ENCODE results near the gene ENOX1. TPM values are rescaled to one million over a fixed set of nuclear protein-coding genes. Genes with fewer than 3 reads are reported as not detected.

The ENOX1 gene
- total RNA-seq, 1 donor from 2014 or later: 1.7 TPM

DNA sequence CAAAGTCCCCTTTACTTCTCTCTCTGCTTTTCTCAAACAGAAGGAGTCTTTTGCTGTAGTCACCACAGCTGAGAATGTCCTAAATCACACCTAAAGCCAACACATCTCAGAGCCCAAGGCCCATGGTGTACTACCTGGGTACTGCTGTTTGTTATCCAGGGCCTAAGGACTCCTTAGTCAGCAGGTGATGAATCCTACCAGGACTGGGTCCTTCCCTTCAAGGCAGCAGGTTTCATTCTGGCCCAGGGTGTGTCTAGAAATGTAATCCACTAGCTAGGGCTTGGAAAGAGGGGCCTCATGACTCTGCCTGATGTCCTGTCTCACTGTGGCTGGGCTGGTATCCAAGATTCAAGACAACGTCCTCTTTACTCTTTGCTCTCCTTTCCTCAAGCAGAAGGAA lies 36.2 kb upstream of the ENOX1 start:
- TF ChIP-seq, protein P1, sequence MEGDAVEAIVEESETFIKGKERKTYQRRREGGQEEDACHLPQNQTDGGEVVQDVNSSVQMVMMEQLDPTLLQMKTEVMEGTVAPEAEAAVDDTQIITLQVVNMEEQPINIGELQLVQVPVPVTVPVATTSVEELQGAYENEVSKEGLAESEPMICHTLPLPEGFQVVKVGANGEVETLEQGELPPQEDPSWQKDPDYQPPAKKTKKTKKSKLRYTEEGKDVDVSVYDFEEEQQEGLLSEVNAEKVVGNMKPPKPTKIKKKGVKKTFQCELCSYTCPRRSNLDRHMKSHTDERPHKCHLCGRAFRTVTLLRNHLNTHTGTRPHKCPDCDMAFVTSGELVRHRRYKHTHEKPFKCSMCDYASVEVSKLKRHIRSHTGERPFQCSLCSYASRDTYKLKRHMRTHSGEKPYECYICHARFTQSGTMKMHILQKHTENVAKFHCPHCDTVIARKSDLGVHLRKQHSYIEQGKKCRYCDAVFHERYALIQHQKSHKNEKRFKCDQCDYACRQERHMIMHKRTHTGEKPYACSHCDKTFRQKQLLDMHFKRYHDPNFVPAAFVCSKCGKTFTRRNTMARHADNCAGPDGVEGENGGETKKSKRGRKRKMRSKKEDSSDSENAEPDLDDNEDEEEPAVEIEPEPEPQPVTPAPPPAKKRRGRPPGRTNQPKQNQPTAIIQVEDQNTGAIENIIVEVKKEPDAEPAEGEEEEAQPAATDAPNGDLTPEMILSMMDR (IDR thresholded peaks at IDR 0.05; ENCODE audit: unreplicated experiment): no peak
- Mint-ChIP-seq H3K36me3 (ENCODE audit: low read depth, unreplicated experiment) (no peaks in the 10 kb centered on the region), H3K9me3 (ENCODE audit: unreplicated experiment) (no peaks in the 10 kb centered on the region), H3K27me3 (ENCODE audit: unreplicated experiment) (no peaks in the 10 kb centered on the region), H3K4me1 (ENCODE audit: unreplicated experiment) (no peaks in the 10 kb centered on the region), H3K27ac (ENCODE audit: unreplicated experiment) (no peak overlapping the region), H3K4me3 (ENCODE audit: unreplicated experiment) (no peak overlapping the region)
- DNase-seq (ENCODE audit: low spot score): no peak

DNA sequence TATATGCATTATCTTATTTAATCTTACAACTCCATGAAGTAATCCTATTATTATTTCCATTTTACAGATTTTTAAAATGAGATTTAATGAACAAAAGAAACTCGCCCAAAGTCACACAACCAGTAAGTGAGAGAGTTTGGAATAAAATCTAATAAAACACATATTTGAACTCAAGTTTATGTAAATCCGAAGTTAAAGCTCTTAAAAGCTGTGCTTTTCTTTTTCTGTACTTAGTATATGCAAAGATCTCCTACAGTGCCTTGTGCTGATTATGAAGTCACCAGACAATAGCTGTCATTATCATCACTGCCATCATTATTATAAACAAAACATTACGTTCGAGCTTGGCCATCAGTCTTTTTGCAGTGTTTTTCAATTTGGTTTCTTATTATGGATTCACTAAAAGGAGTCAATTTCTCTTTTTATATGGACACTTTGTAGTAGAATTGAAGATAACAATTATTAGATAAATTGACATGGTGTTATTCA lies 29.7 kb upstream of the ENOX1 start:
- no peak overlapping the region for H3K4me3 Mint-ChIP-seq (ENCODE audit: unreplicated experiment)
- no peaks in the 10 kb centered on the region for H3K27me3 Mint-ChIP-seq (ENCODE audit: unreplicated experiment)
- no peak for DNase-seq (ENCODE audit: low spot score)

DNA sequence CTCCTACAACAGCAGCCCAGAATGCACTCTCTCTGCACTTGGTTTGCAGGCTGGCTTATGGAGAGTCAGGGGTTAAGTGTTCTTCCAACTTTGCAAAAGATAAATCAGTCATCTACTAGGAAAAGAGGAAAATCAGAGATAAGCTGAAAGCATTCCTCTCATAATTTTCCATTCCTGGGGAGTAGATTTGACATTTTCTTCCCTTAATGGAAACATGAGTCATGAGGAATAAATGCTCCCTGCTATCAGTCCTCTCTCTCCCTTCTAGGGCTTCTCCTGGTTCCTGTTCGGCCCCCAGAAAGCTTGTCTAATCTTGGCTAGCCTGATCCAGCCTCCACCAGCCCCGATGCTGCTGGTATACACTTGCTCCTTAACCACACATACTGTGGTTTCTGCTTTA lies 28.4 kb upstream of the ENOX1 start:
- DNase-seq (ENCODE audit: low spot score): no peak
- Mint-ChIP-seq H3K36me3 (ENCODE audit: low read depth, unreplicated experiment) (no peaks in the 10 kb centered on the region), H3K27ac (ENCODE audit: unreplicated experiment) (no peak overlapping the region), H3K4me1 (ENCODE audit: unreplicated experiment) (peaks cover 3% of the 10 kb centered on the region), H3K27me3 (ENCODE audit: unreplicated experiment) (no peaks in the 10 kb centered on the region), H3K9me3 (ENCODE audit: unreplicated experiment) (no peaks in the 10 kb centered on the region), H3K4me3 (ENCODE audit: unreplicated experiment) (no peak overlapping the region)
- TF ChIP-seq, protein P1 (IDR thresholded peaks at IDR 0.05; ENCODE audit: unreplicated experiment): no peak

More for the DNA sequence above, 29.7 kb upstream of the ENOX1 start:
- H3K36me3 Mint-ChIP-seq (ENCODE audit: low read depth, unreplicated experiment): no peaks in the 10 kb centered on the region
- peaks cover 3% of the 10 kb centered on the region for H3K4me1 Mint-ChIP-seq (ENCODE audit: unreplicated experiment)
- no peak overlapping the region for H3K27ac Mint-ChIP-seq (ENCODE audit: unreplicated experiment)
- TF ChIP-seq, protein P1 (IDR thresholded peaks at IDR 0.05; ENCODE audit: unreplicated experiment): no peak
- H3K9me3 Mint-ChIP-seq (ENCODE audit: unreplicated experiment): no peaks in the 10 kb centered on the region

DNA sequence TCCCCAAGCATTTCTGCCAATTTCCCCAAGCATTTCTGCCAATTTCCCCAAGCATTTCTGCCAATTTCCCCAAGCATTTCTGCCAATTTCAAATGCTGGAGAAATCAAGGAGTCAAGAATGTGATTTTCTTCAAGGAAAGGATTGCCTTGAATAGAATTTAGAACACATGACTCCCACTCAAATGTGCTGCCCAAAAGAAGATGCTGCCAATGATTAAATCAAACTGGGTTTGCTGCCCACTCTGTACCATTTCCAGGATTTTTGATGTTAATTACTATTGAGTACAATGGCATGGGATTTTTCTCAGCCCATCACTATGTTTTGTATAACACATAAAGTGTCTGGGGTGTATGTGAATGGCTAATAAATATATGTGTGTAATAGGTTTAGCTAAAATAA lies 21.9 kb upstream of the ENOX1 start:
- H3K36me3 Mint-ChIP-seq (ENCODE audit: low read depth, unreplicated experiment): no peaks in the 10 kb centered on the region
- no peaks in the 10 kb centered on the region for H3K9me3 Mint-ChIP-seq (ENCODE audit: unreplicated experiment)
- no peak overlapping the region for H3K4me3 Mint-ChIP-seq (ENCODE audit: unreplicated experiment)
- no peaks in the 10 kb centered on the region for H3K27me3 Mint-ChIP-seq (ENCODE audit: unreplicated experiment)
- H3K27ac Mint-ChIP-seq (ENCODE audit: unreplicated experiment): no peak overlapping the region
- no peak for DNase-seq (ENCODE audit: low spot score)
- H3K4me1 Mint-ChIP-seq (ENCODE audit: unreplicated experiment): no peaks in the 10 kb centered on the region
- TF ChIP-seq, protein P1 (IDR thresholded peaks at IDR 0.05; ENCODE audit: unreplicated experiment): no peak

DNA sequence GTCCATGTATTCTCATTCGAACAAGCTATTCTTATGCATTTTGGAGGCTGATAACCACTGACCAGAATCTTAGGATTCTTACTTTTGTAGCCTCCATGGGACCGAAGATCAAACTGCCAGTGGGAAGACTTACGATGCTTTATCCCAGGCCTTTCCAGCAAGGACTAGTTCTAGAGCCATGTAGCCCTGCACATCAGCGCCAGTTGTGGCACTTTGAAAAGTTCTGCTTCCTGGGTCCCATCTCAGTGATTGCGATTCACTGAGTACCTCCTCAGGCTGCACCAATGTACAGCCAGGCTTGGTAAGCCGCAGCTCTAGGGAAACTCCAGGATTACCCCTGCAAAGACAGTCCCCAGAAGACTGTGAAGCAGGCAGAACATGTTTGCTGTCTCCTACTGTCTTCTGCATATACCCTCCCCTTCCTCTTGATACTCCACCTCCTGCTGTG lies 18.9 kb upstream of the ENOX1 start:
- Mint-ChIP-seq H3K27me3 (ENCODE audit: unreplicated experiment) (no peaks in the 10 kb centered on the region), H3K27ac (ENCODE audit: unreplicated experiment) (no peak overlapping the region), H3K4me1 (ENCODE audit: unreplicated experiment) (no peaks in the 10 kb centered on the region), H3K9me3 (ENCODE audit: unreplicated experiment) (no peaks in the 10 kb centered on the region), H3K36me3 (ENCODE audit: low read depth, unreplicated experiment) (no peaks in the 10 kb centered on the region), H3K4me3 (ENCODE audit: unreplicated experiment) (no peak overlapping the region)
- TF ChIP-seq, protein P1 (IDR thresholded peaks at IDR 0.05; ENCODE audit: unreplicated experiment): no peak
- DNase-seq (ENCODE audit: low spot score): no peak
